Panc1 (cell line): ENCODE data around the gene MEF2D. TPM values are rescaled to one million over a fixed set of nuclear protein-coding genes. Genes with fewer than 3 reads are reported as not detected.

Source experiments
- ATAC-seq: fragments of 200-7000 bp; cut with Tn5 transposase; 2 replicates; pipeline ENCODE4 v1.9.1; 2020; ENCODE audit warnings: mild to moderate bottlenecking, moderate library complexity
- BruUV-seq: library from RNA; stranded (reverse); fragments of 400-500 nt; replicated peaks from 2 replicates; lab custom pipeline; 2021; lab: Mats Ljungman, UMichigan
- CTCF ChIA-PET: fragments of 300-600 bp; sonication (Branson Sonifier 250); formaldehyde crosslinking; loops from one replicate; lab custom pipeline; 2022; ENCODE audit warnings: antibody characterized with exemption; lab: Charles Lee
- POLR2A ChIA-PET: fragments of 300-600 bp; sonication (Branson Sonifier 250); formaldehyde crosslinking; loops from one replicate; lab custom pipeline; 2022; ENCODE audit warnings: antibody characterized with exemption; lab: Charles Lee
- DNase-seq: peaks from one replicate; pipeline ENCODE4 v3.0.0-alpha.2; 2010; ENCODE audit warnings: low read depth, low spot score
- H3K27ac ChIP-seq: 2 replicates; pipeline ENCODE4 v1.5.1; 2011; ENCODE audit warnings: mild to moderate bottlenecking, low read length, inconsistent platforms
- H3K27me3 ChIP-seq: fragments of 200-500 bp; sonication (Bioruptor generic); 2 replicates; pipeline ENCODE4 v1.6.0; 2014; ENCODE audit warnings: low read length, inconsistent platforms; ENCODE audit not compliant: control insufficient read depth, insufficient read depth
- H3K36me3 ChIP-seq: fragments of 200-500 bp; sonication (Bioruptor generic); 2 replicates; pipeline ENCODE4 v1.5.1; 2014; ENCODE audit warnings: inconsistent platforms, mild to moderate bottlenecking, low read length, moderate library complexity; ENCODE audit not compliant: control insufficient read depth, insufficient read depth
- H3K4me1 ChIP-seq: 2 replicates; pipeline ENCODE4 v1.5.1; 2011; ENCODE audit warnings: inconsistent platforms, mild to moderate bottlenecking, low read length, moderate library complexity; ENCODE audit not compliant: control insufficient read depth, insufficient read depth
- H3K4me3 ChIP-seq, 2 experiments: 2 replicates each; pipeline ENCODE4 v1.5.1; 2011 to 2012; ENCODE audit warnings: low read depth in 2 of 2, low read length in 2 of 2, mild to moderate bottlenecking in 2 of 2, inconsistent platforms in 1 of 2, moderate library complexity in 1 of 2
- H3K9me3 ChIP-seq: fragments of 200-500 bp; sonication (Bioruptor generic); 2 replicates; pipeline ENCODE4 v1.5.1; 2014; ENCODE audit warnings: low read depth, mild to moderate bottlenecking, inconsistent platforms, low read length, moderate library complexity; ENCODE audit not compliant: control insufficient read depth, insufficient read depth
- POLR2AphosphoS5 ChIP-seq: IDR thresholded peaks from 2 replicates; pipeline ENCODE4 v1.6.1; 2012; ENCODE audit warnings: mild to moderate bottlenecking, low read depth, low read length, moderate library complexity
- REST ChIP-seq, 2 experiments: IDR thresholded peaks; 2 replicates each; pipeline ENCODE4 v1.6.1; 2011 to 2012; ENCODE audit warnings: low read depth in 2 of 2, control low read depth in 1 of 2, low read length in 1 of 2, mild to moderate bottlenecking in 1 of 2, moderate library complexity in 1 of 2; ENCODE audit not compliant: insufficient read depth in 1 of 2
- SIN3A ChIP-seq: IDR thresholded peaks from 2 replicates; pipeline ENCODE4 v1.6.1; 2012; ENCODE audit warnings: low read depth, mild to moderate bottlenecking, low read length, moderate library complexity, borderline replicate concordance; ENCODE audit not compliant: insufficient read depth
- TCF7L2 ChIP-seq: IDR thresholded peaks from 2 replicates; pipeline ENCODE4 v1.6.1; 2011; ENCODE audit warnings: mild to moderate bottlenecking, low read depth, low read length, inconsistent platforms
- in situ Hi-C: cut with HindIII; loops from 2 replicates; pipeline ENCODE4 v1.10.0; 2016; ENCODE audit warnings: low sequenced_read_pairs, low pct_unique_long_range_greater_than_20kb
- intact Hi-C: fragments of 100-400 bp; cut with micrococcal nuclease; formaldehyde crosslinking; loops from one replicate; pipeline ENCODE4 v1.10.0; 2022; ENCODE audit not compliant: unreplicated experiment
- total RNA-seq: library from RNA; stranded (reverse); gene quantifications from one replicate; pipeline ENCODE4 v1.2.1, GENCODE V29; 2021; ENCODE audit not compliant: unreplicated experiment
- TF ChIP-seq, protein P1 (sequence below): fragments of 450-650 bp; IDR thresholded peaks from 2 replicates; pipeline ENCODE4 v1.5.1; 2017; ENCODE audit warnings: mild to moderate bottlenecking

Gene MEF2D
- total RNA-seq, 1 experiment from 2014 or later = 30.9 TPM

DNA sequence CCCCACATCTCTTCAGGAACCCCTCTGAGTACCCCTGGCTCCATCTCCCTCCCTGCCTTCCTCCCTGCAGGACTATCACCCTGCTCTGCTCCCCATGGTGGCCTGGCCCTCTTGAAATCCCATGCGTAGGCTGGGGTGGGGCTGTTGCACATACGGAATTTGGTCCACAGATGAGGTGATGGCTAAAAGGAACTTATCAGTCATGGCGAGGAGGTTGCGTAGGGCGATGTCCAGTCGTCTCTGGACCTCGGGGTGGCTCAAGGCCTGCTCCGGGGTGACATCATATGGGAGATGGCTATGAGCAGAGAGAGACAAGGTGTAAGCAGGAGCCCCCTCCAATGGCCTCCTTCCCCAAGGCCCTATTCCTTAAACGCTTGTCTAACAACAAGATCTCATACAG, 36.5 kb upstream of the MEF2D start:
- Histone ChIP-seq H3K4me1 (no peaks in the 10 kb centered on the region), H3K36me3 (peaks cover 5% of the 10 kb centered on the region; the same call in 1 of the 2 replicates), H3K9me3 (no peaks in the 10 kb centered on the region), H3K27ac (no peak overlapping the region), H3K27me3 (no peaks in the 10 kb centered on the region), H3K4me3 (no peak overlapping the region)
- DNase-seq = no peak
- intact Hi-C loops = no loop called here
- ChIA-PET CTCF (no interaction called here), POLR2A (no interaction called here)
- BruUV-seq = no TSS peak
- in situ Hi-C loops = no loop called here
- TF ChIP-seq SIN3A (no peak), POLR2AphosphoS5 (no peak), TCF7L2 (no peak), REST (IDR thresholded peaks at IDR 0.05; ENCODE audit: insufficient read depth in 1 of 2, low read depth in 2 of 2, low read length in 1 of 2) (no peak)
- TF ChIP-seq, protein P1, sequence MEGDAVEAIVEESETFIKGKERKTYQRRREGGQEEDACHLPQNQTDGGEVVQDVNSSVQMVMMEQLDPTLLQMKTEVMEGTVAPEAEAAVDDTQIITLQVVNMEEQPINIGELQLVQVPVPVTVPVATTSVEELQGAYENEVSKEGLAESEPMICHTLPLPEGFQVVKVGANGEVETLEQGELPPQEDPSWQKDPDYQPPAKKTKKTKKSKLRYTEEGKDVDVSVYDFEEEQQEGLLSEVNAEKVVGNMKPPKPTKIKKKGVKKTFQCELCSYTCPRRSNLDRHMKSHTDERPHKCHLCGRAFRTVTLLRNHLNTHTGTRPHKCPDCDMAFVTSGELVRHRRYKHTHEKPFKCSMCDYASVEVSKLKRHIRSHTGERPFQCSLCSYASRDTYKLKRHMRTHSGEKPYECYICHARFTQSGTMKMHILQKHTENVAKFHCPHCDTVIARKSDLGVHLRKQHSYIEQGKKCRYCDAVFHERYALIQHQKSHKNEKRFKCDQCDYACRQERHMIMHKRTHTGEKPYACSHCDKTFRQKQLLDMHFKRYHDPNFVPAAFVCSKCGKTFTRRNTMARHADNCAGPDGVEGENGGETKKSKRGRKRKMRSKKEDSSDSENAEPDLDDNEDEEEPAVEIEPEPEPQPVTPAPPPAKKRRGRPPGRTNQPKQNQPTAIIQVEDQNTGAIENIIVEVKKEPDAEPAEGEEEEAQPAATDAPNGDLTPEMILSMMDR = no peak
- no peak for ATAC-seq

GRCh38 chr1:156534424-156535060, 34.0 kb upstream of the MEF2D start:
- in situ Hi-C loops = no loop called here
- ATAC-seq (no peak), DNase-seq (no peak)
- intact Hi-C loops = no loop called here
- Histone ChIP-seq H3K9me3 (no peaks in the 10 kb centered on the region), H3K27ac (no peak overlapping the region), H3K27me3 (no peaks in the 10 kb centered on the region), H3K36me3 (peaks cover 5% of the 10 kb centered on the region; the same call in 1 of the 2 replicates), H3K4me3 (no peak overlapping the region), H3K4me1 (no peaks in the 10 kb centered on the region)
- no TSS peak for BruUV-seq
- CTCF ChIA-PET = no interaction called here
- no peak for TF ChIP-seq POLR2AphosphoS5
- TF ChIP-seq SIN3A = no peak
- no peak for TF ChIP-seq TCF7L2
- TF ChIP-seq, protein P1 = no peak
- TF ChIP-seq REST (IDR thresholded peaks at IDR 0.05; ENCODE audit: insufficient read depth in 1 of 2, low read depth in 2 of 2, low read length in 1 of 2) = no peak
- POLR2A ChIA-PET = no interaction called here
